ENCODE measurements around the gene CCDC170. TPM values are rescaled to one million over a fixed set of nuclear protein-coding genes. Genes with fewer than 3 reads are reported as not detected.
"Not testable (repeated sequence)": the region's sequence is repeated elsewhere in the genome, so short reads cannot be mapped to it uniquely, and the experiment has no call there.

Gene CCDC170
- total RNA-seq, 4 donors from 2014 or later, result 1.5 to 6.2 (median 5.2) TPM; not detected in 1

- no peak overlapping the region for H3K4me3 ChIP-seq
- H3K9me3 ChIP-seq, result peaks cover 6% of the 10 kb centered on the region in 2 donors
- peaks cover 0 to 5% (median 0%) of the 10 kb centered on the region in 4 donors for H3K4me1 ChIP-seq
- in situ Hi-C loops (cut with MboI; ENCODE audit: low pct_ligation_motif_present in 1 of 4, low pct_unique_long_range_greater_than_20kb in 1 of 4, low sequenced_read_pairs in 3 of 4) (no loop called here), intact Hi-C loops (cut with DNase I; ENCODE audit: low total_unique reads) (no loop called here)
- no peak overlapping the region for H3K27ac ChIP-seq
- H3K36me3 ChIP-seq, result no peaks in the 10 kb centered on the region
- no peak for TF ChIP-seq POLR2A (IDR thresholded peaks at IDR 0.05)
- no peak for TF ChIP-seq EP300 (IDR thresholded peaks at IDR 0.05; ENCODE audit: low read depth)
- TF ChIP-seq POLR2AphosphoS5 (IDR thresholded peaks at IDR 0.05), result no peak
- no peak for TF ChIP-seq CTCF (IDR thresholded peaks at IDR 0.05)
- H3K27me3 ChIP-seq, result no peaks in the 10 kb centered on the region
- WGBS, 2 donors (ENCODE audit: low coverage in 1 of 2), result 42 to 60% methylated on average over 1 of the region's 1 CpG
- no peak for DNase-seq
Measured at GRCh38 chr6:151539506-151540268, 45.9 kb downstream of the CCDC170 start.

GRCh38 chr6:151544453-151544852 is 50.6 kb downstream of the CCDC170 start:
- Histone ChIP-seq H3K4me3 (no peak overlapping the region), H3K27me3 (no peaks in the 10 kb centered on the region), H3K27ac (no peak overlapping the region), H3K9me3 (peaks cover 6% of the 10 kb centered on the region in 2 donors), H3K36me3 (no peaks in the 10 kb centered on the region), H3K4me1 (no peaks in the 10 kb centered on the region)
- TF ChIP-seq POLR2AphosphoS5 (IDR thresholded peaks at IDR 0.05) (no peak), EP300 (IDR thresholded peaks at IDR 0.05; ENCODE audit: low read depth) (no peak), CTCF (IDR thresholded peaks at IDR 0.05) (no peak), POLR2A (IDR thresholded peaks at IDR 0.05) (no peak)
- intact Hi-C loops (cut with DNase I; ENCODE audit: low total_unique reads) (no loop called here), in situ Hi-C loops (cut with MboI; ENCODE audit: low pct_ligation_motif_present in 1 of 4, low pct_unique_long_range_greater_than_20kb in 1 of 4, low sequenced_read_pairs in 3 of 4) (no loop called here)
- WGBS, 2 donors (ENCODE audit: low coverage in 1 of 2), result 74 to 83% methylated on average over 1 of the region's 1 CpG
- DNase-seq, result no peak

GRCh38 chr6:151544884-151545283 is 51.1 kb downstream of the CCDC170 start:
- H3K27me3 ChIP-seq; H3K4me3 ChIP-seq; DNase-seq; H3K9me3 ChIP-seq; H3K36me3 ChIP-seq; H3K4me1 ChIP-seq; intact Hi-C loops (cut with DNase I; ENCODE audit: low total_unique reads); H3K27ac ChIP-seq; in situ Hi-C loops (cut with MboI; ENCODE audit: low pct_ligation_motif_present in 1 of 4, low pct_unique_long_range_greater_than_20kb in 1 of 4, low sequenced_read_pairs in 3 of 4): not testable (repeated sequence)
- 70 to 84% methylated on average over 2 to 6 of the region's 6 CpGs for WGBS, 2 donors (ENCODE audit: low coverage in 1 of 2)

GRCh38 chr6:151546941-151547659 is 53.3 kb downstream of the CCDC170 start:
- Histone ChIP-seq H3K4me3 (no peak overlapping the region), H3K9me3 (no peaks in the 10 kb centered on the region), H3K27ac (no peak overlapping the region), H3K4me1 (no peaks in the 10 kb centered on the region), H3K27me3 (no peaks in the 10 kb centered on the region), H3K36me3 (no peaks in the 10 kb centered on the region)
- in situ Hi-C loops (cut with MboI; ENCODE audit: low pct_ligation_motif_present in 1 of 4, low pct_unique_long_range_greater_than_20kb in 1 of 4, low sequenced_read_pairs in 3 of 4), result no loop called here
- intact Hi-C loops (cut with DNase I; ENCODE audit: low total_unique reads), result no loop called here
- 82 to 85% methylated on average over 7 to 13 of the region's 13 CpGs for WGBS, 2 donors (ENCODE audit: low coverage in 1 of 2)
- TF ChIP-seq POLR2AphosphoS5 (IDR thresholded peaks at IDR 0.05), result no peak
- no peak for TF ChIP-seq EP300 (IDR thresholded peaks at IDR 0.05; ENCODE audit: low read depth)
- no peak for TF ChIP-seq CTCF (IDR thresholded peaks at IDR 0.05)
- no peak for TF ChIP-seq POLR2A (IDR thresholded peaks at IDR 0.05)
- no peak for DNase-seq
